ENCODE data around the gene SGMS2. TPM values are rescaled to one million over a fixed set of nuclear protein-coding genes. Genes with fewer than 3 reads are reported as not detected.

The SGMS2 gene
- total and polyA plus RNA-seq, 4 donors: 10.0 to 124 (median 46.4) TPM

GRCh38 chr4:107931775-107932321 is 107.1 kb downstream of the SGMS2 start:
- no peak for TF ChIP-seq CTCF (IDR thresholded peaks at IDR 0.05; ENCODE audit: control extremely low read depth, extremely low read depth)
- DNase-seq: peak in 1 of 3 donors; percentile 15
- WGBS, 2 donors: 1 to 2% methylated on average over 39 to 45 of the region's 45 CpGs
- H3K4me3 ChIP-seq: peak overlapping the region; percentile 69
- H3K4me1 ChIP-seq (ENCODE audit: control insufficient read depth in 5 of 5, insufficient read depth in 5 of 5, low read length in 5 of 5): peaks cover 0 to 10% (median 9%) of the 10 kb centered on the region in 5 donors
- H3K9ac ChIP-seq (ENCODE audit: insufficient read depth in 1 of 2, low read length in 2 of 2): peak overlapping the region in 1 of 2 donors; percentile 29
- no peaks in the 10 kb centered on the region for H3K27me3 ChIP-seq (ENCODE audit: control insufficient read depth in 3 of 3, insufficient read depth in 3 of 3, low read length in 2 of 3)
- H3K36me3 ChIP-seq (ENCODE audit: control insufficient read depth in 4 of 4, insufficient read depth in 4 of 4, low read length in 4 of 4): no peaks in the 10 kb centered on the region
- ATAC-seq (ENCODE audit: insufficient read depth, low FRiP score): no peak
- H3K27ac ChIP-seq (ENCODE audit: low read depth in 1 of 2, low read length in 1 of 2): peak overlapping the region; percentile 82 to 95
- H3K9me3 ChIP-seq (ENCODE audit: control insufficient read depth in 4 of 4, insufficient read depth in 3 of 4, low read length in 3 of 4): no peaks in the 10 kb centered on the region

- Histone ChIP-seq H3K4me3 (no peak overlapping the region), H3K36me3 (ENCODE audit: control insufficient read depth in 4 of 4, insufficient read depth in 4 of 4, low read length in 4 of 4) (no peaks in the 10 kb centered on the region), H3K4me1 (ENCODE audit: control insufficient read depth in 5 of 5, insufficient read depth in 5 of 5, low read length in 5 of 5) (peaks cover 0 to 10% (median 9%) of the 10 kb centered on the region in 5 donors), H3K9ac (ENCODE audit: insufficient read depth in 1 of 2, low read length in 2 of 2) (no peak overlapping the region), H3K27me3 (ENCODE audit: control insufficient read depth in 3 of 3, insufficient read depth in 3 of 3, low read length in 2 of 3) (no peaks in the 10 kb centered on the region), H3K27ac (ENCODE audit: low read depth in 1 of 2, low read length in 1 of 2) (no peak overlapping the region), H3K9me3 (ENCODE audit: control insufficient read depth in 4 of 4, insufficient read depth in 3 of 4, low read length in 3 of 4) (no peaks in the 10 kb centered on the region)
- no peak for ATAC-seq (ENCODE audit: insufficient read depth, low FRiP score)
- no peak for TF ChIP-seq CTCF (IDR thresholded peaks at IDR 0.05; ENCODE audit: control extremely low read depth, extremely low read depth)
- no peak for DNase-seq
Measured at GRCh38 chr4:107935246-107935645, 110.5 kb downstream of the SGMS2 start.

GRCh38 chr4:107937040-107937439 is 112.3 kb downstream of the SGMS2 start:
- Histone ChIP-seq H3K9me3 (ENCODE audit: control insufficient read depth in 4 of 4, insufficient read depth in 3 of 4, low read length in 3 of 4) (no peaks in the 10 kb centered on the region), H3K36me3 (ENCODE audit: control insufficient read depth in 4 of 4, insufficient read depth in 4 of 4, low read length in 4 of 4) (no peaks in the 10 kb centered on the region), H3K4me3 (no peak overlapping the region), H3K27ac (ENCODE audit: low read depth in 1 of 2, low read length in 1 of 2) (no peak overlapping the region), H3K9ac (ENCODE audit: insufficient read depth in 1 of 2, low read length in 2 of 2) (no peak overlapping the region), H3K4me1 (ENCODE audit: control insufficient read depth in 5 of 5, insufficient read depth in 5 of 5, low read length in 5 of 5) (peaks cover 0 to 7% (median 3%) of the 10 kb centered on the region in 5 donors), H3K27me3 (ENCODE audit: control insufficient read depth in 3 of 3, insufficient read depth in 3 of 3, low read length in 2 of 3) (no peaks in the 10 kb centered on the region)
- no peak for DNase-seq
- TF ChIP-seq CTCF (IDR thresholded peaks at IDR 0.05; ENCODE audit: control extremely low read depth, extremely low read depth): no peak
- WGBS, 2 donors: 69 to 79% methylated on average over 2 of the region's 2 CpGs
- no peak for ATAC-seq (ENCODE audit: insufficient read depth, low FRiP score)

GRCh38 chr4:107939307-107939706 is 114.6 kb downstream of the SGMS2 start:
- Histone ChIP-seq H3K4me1 (ENCODE audit: control insufficient read depth in 5 of 5, insufficient read depth in 5 of 5, low read length in 5 of 5) (peaks cover 0 to 2% (median 0%) of the 10 kb centered on the region in 5 donors), H3K9me3 (ENCODE audit: control insufficient read depth in 4 of 4, insufficient read depth in 3 of 4, low read length in 3 of 4) (no peaks in the 10 kb centered on the region), H3K27me3 (ENCODE audit: control insufficient read depth in 3 of 3, insufficient read depth in 3 of 3, low read length in 2 of 3) (no peaks in the 10 kb centered on the region), H3K9ac (ENCODE audit: insufficient read depth in 1 of 2, low read length in 2 of 2) (no peak overlapping the region), H3K36me3 (ENCODE audit: control insufficient read depth in 4 of 4, insufficient read depth in 4 of 4, low read length in 4 of 4) (no peaks in the 10 kb centered on the region), H3K4me3 (no peak overlapping the region), H3K27ac (ENCODE audit: low read depth in 1 of 2, low read length in 1 of 2) (no peak overlapping the region)
- ATAC-seq (ENCODE audit: insufficient read depth, low FRiP score): no peak
- TF ChIP-seq CTCF (IDR thresholded peaks at IDR 0.05; ENCODE audit: control extremely low read depth, extremely low read depth): no peak
- no peak for DNase-seq
- WGBS, 2 donors: 94 to 96% methylated on average over 1 of the region's 1 CpG

Data from lung (tissue), 12 donors.